ENCODE measurements around the gene SLC30A10. TPM values are rescaled to one million over a fixed set of nuclear protein-coding genes. Genes with fewer than 3 reads are reported as not detected.
A peak's percentile ranks its signal among the peaks of the same experiment; 100 is the strongest.

The SLC30A10 gene
- not detected for total RNA-seq

DNA sequence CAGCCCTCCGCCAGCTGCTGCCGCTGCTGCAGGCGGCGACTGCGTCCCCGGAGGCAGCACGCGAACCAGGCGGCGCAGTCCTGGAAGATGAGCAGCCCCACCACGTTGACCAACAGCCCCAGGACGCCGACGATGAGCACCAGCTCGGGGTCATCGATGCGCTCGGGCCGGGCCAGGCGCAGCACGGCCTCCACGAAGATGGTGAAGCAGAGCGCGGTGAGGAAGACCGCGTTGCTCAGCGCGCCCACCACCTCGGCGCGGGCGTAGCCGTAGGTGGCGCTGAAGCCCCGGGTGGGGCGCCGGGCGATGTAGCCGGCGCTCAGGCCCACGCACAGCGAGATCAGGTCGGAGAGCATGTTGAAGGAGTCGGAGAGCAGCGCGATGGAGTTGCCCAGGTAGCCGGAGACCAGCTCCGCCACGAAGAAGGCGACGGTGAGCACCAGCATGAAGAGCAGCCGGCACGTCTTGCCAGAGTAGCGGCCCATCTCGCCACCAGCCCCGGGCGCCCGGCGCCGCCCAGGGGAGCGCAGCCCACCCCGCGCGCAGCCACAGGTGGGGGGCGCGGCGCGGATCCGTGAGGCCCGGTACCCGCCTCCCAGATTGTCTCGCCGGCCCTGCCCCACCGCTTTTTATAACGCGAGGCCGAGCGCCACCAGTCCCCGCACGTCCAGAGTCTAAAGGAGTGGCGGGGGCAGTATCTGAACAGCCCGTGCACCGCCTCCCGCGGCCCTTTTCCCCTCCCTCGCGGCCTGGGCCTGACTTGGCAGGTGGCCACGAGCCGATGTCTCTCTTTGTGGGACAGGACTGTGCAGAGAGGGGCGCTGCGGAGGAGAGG, at the start of gene SLC30A10:
SLC30A10 (minus strand) TSS at position 602 of the 835 bp plus-strand sequence; CDS start at position 485, 117 bp downstream.
- no peak for DNase-seq
- H3K36me3 Mint-ChIP-seq (ENCODE audit: low read depth): no peaks in the 10 kb centered on the region
- intact Hi-C loops (cut with micrococcal nuclease): no loop called here
- no peak within 1 kb of the TSS for H3K27ac Mint-ChIP-seq
- H3K9me3 Mint-ChIP-seq: no peaks in the 10 kb centered on the region
- H3K4me3 Mint-ChIP-seq: peak within 1 kb of the TSS; percentile 62
- CTCF ChIA-PET: no interaction called here
- peaks cover 11% of the 10 kb centered on the region for H3K4me1 Mint-ChIP-seq (ENCODE audit: low read depth)
- peaks cover 47% of the 10 kb centered on the region for H3K27me3 Mint-ChIP-seq (ENCODE audit: low read depth)

DNA sequence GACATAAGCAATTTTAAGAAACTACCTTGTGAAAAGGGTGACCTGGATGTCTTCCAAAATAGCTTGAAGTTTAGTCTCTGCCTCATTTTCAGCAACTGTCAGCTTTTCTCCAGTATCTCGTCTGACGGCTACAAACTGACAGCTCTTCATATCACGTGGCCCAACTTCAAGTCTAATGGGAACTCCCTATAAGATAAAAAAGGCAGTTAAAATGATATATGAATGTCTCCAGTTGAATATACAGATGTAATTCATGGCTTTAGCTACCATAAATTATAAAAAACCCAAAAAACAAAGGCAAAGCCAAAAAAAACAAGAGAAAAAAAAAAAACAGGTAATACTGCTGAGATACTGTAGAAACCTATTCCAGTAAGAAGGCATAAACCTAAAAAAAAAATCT, 44.9 kb upstream of the SLC30A10 start:
- CTCF ChIA-PET: no interaction called here
- H3K27me3 Mint-ChIP-seq (ENCODE audit: low read depth): no peaks in the 10 kb centered on the region
- no peaks in the 10 kb centered on the region for H3K9me3 Mint-ChIP-seq
- peaks cover 55% of the 10 kb centered on the region for H3K36me3 Mint-ChIP-seq (ENCODE audit: low read depth)
- no peak for DNase-seq
- no peak overlapping the region for H3K4me3 Mint-ChIP-seq
- peaks cover 5% of the 10 kb centered on the region for H3K4me1 Mint-ChIP-seq (ENCODE audit: low read depth)
- intact Hi-C loops (cut with micrococcal nuclease): no loop called here
- H3K27ac Mint-ChIP-seq: no peak overlapping the region

DNA sequence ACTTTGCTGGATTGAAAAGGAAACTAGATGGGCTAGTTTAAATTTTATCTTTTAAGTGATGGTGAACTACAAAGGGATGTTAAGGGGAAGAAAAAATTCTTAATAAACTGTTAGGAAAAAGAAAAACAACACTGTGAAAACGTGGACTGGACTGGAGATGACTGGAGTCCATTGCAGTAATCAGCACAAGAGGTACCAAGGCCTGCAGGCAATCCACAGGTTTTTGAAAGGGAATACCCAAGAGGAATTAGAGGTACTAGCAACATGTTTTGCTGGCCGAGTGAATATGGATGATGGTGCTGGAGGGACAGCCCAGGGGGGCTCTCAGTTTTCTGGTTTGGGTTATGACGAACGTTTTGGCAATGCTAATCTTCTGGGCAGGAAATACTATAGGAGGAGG, 39.0 kb upstream of the SLC30A10 start:
- H3K4me1 Mint-ChIP-seq (ENCODE audit: low read depth): peaks cover 2% of the 10 kb centered on the region
- no peaks in the 10 kb centered on the region for H3K27me3 Mint-ChIP-seq (ENCODE audit: low read depth)
- H3K27ac Mint-ChIP-seq: no peak overlapping the region
- CTCF ChIA-PET: no interaction called here
- no peaks in the 10 kb centered on the region for H3K9me3 Mint-ChIP-seq
- DNase-seq: no peak
- intact Hi-C loops (cut with micrococcal nuclease): no loop called here
- no peak overlapping the region for H3K4me3 Mint-ChIP-seq
- peaks cover 31% of the 10 kb centered on the region for H3K36me3 Mint-ChIP-seq (ENCODE audit: low read depth)

DNA sequence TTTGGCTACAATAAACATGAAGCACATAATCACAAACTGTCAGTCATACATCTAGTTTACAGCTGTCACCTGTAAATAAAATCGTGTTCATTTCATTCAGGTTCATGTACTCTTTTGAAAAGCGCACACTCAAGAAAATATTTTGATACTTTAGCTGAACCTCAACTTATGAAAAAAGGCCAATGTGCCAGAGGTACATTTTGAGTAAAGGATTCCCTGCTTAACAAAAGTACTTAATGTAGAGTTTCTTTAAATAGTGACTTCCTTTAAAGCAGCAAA, 37.7 kb upstream of the SLC30A10 start:
- H3K27me3 Mint-ChIP-seq (ENCODE audit: low read depth): no peaks in the 10 kb centered on the region
- H3K27ac Mint-ChIP-seq: no peak overlapping the region
- CTCF ChIA-PET: no interaction called here
- peaks cover 28% of the 10 kb centered on the region for H3K36me3 Mint-ChIP-seq (ENCODE audit: low read depth)
- no peak overlapping the region for H3K4me3 Mint-ChIP-seq
- peaks cover 2% of the 10 kb centered on the region for H3K4me1 Mint-ChIP-seq (ENCODE audit: low read depth)
- intact Hi-C loops (cut with micrococcal nuclease): no loop called here
- no peak for DNase-seq
- H3K9me3 Mint-ChIP-seq: no peaks in the 10 kb centered on the region

DNA sequence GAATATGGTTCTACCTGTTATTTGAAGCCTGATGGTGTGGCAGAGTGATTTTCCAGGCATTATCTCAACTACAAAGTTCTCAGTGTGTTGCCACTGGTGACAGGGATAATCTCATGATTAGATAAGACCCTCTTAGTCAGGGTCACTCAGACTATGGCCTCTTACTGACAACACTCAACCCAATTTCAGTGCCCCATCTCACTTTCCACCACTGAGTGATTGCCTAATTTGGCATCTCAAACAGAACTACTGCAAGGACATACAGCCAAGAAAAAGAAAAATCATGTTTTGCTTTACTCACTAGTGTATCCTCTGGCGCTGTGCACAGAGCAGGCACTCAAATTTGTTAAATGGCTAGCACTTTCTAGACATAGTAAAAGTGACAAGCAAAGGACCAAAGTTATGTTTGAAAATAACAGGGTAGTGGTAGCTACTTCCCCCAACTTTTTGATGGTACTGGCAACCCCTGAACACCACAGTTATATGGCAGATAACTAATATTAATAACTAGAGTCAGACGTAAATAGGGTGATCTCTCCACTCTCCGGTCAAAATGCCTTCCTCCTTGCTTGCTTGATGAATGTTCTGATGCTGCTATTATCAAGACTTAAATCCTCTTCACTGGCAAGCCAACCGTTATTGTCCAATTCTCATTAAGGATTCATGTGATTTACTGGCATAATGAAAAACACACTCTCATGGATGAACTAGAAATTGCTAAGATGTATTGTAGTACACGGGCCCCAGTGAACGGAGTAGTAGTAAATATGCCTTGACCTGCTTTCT, 37.1 kb upstream of the SLC30A10 start:
- H3K36me3 Mint-ChIP-seq (ENCODE audit: low read depth): peaks cover 25% of the 10 kb centered on the region
- H3K27me3 Mint-ChIP-seq (ENCODE audit: low read depth): no peaks in the 10 kb centered on the region
- intact Hi-C loops (cut with micrococcal nuclease): no loop called here
- no peak overlapping the region for H3K27ac Mint-ChIP-seq
- no peak for DNase-seq
- H3K4me3 Mint-ChIP-seq: no peak overlapping the region
- CTCF ChIA-PET: no interaction called here
- peaks cover 2% of the 10 kb centered on the region for H3K4me1 Mint-ChIP-seq (ENCODE audit: low read depth)
- H3K9me3 Mint-ChIP-seq: no peaks in the 10 kb centered on the region

DNA sequence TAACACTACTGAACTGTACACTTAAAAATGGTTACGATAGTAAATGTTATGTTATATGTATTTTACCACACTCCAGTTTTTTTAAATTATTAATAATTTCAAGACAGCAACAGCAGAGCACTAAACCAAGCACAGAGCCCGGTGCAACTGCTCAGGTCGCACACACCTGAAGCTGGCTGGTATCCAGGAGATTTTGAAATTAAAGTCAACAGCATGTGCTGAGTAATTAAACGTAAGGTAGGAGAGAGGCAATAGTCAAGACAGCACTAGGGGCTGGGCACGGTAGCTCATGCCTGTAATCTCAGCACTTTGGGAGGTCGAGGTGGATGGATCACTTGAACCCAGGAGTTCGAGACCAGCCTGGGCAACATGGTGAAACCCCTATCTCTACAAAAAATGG, 35.1 kb upstream of the SLC30A10 start:
- Mint-ChIP-seq H3K9me3 (no peaks in the 10 kb centered on the region), H3K36me3 (ENCODE audit: low read depth) (peaks cover 14% of the 10 kb centered on the region), H3K27ac (no peak overlapping the region), H3K4me1 (ENCODE audit: low read depth) (peaks cover 2% of the 10 kb centered on the region), H3K27me3 (ENCODE audit: low read depth) (no peaks in the 10 kb centered on the region), H3K4me3 (no peak overlapping the region)
- intact Hi-C loops (cut with micrococcal nuclease): no loop called here
- DNase-seq: no peak
- CTCF ChIA-PET: no interaction called here

DNA sequence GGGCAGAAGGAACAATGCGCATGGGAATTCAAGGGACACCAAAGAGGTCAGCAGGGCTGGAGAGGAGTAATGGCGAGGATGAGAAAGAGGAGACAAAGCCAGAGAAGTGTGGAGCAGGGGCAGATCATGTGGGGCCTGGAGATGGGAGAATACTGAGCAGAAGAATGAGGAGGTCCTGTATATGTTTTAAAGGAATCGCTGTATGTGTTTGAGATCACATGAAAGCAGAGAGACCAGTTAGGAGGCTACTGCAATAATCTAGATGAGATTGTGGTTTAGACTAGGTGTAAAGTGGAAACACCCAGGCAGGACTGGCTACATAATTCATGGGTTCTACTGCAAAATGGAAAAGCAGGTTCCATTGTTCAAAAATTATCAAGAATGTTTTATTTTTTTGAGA, 33.3 kb upstream of the SLC30A10 start:
- DNase-seq: no peak
- Mint-ChIP-seq H3K27me3 (ENCODE audit: low read depth) (no peaks in the 10 kb centered on the region), H3K36me3 (ENCODE audit: low read depth) (peaks cover 1% of the 10 kb centered on the region), H3K4me1 (ENCODE audit: low read depth) (no peaks in the 10 kb centered on the region), H3K9me3 (no peaks in the 10 kb centered on the region), H3K4me3 (no peak overlapping the region), H3K27ac (no peak overlapping the region)
- intact Hi-C loops (cut with micrococcal nuclease): no loop called here
- CTCF ChIA-PET: no interaction called here

DNA sequence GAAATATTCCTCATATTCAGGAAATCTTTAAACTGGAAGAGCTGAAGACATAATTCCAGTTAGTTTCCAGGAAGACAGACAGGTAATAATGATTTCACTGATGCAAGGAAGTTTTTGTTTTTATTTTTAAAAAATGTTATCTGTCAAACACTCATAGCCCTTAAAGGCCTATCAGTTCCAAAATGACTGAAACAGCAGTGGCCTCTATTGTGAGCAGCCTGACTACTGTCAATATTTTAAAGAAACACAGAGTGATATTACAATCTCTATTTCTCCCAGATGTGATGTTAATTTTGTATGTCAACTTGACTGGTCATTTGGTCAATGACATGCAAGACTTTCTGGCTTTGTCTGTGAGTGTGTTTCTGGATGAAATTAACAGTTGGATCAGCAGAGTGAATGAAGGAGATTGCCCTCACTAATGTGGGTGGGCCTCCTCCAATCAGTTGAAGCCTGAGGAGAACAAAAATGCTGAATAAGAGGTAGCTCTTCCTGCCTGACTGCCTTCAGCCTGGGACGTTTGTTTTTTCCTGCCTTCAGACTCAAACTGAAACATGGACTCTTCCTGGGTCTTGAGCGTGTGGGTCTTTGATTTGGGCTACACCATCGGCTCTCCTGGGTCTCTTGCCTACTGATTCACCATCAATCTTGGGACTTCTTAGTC, 31.3 kb upstream of the SLC30A10 start:
- H3K27me3 Mint-ChIP-seq (ENCODE audit: low read depth): no peaks in the 10 kb centered on the region
- DNase-seq: no peak
- peaks cover 1% of the 10 kb centered on the region for H3K36me3 Mint-ChIP-seq (ENCODE audit: low read depth)
- intact Hi-C loops (cut with micrococcal nuclease): no loop called here
- no peaks in the 10 kb centered on the region for H3K4me1 Mint-ChIP-seq (ENCODE audit: low read depth)
- no peak overlapping the region for H3K27ac Mint-ChIP-seq
- H3K9me3 Mint-ChIP-seq: no peaks in the 10 kb centered on the region
- CTCF ChIA-PET: no interaction called here
- H3K4me3 Mint-ChIP-seq: no peak overlapping the region

DNA sequence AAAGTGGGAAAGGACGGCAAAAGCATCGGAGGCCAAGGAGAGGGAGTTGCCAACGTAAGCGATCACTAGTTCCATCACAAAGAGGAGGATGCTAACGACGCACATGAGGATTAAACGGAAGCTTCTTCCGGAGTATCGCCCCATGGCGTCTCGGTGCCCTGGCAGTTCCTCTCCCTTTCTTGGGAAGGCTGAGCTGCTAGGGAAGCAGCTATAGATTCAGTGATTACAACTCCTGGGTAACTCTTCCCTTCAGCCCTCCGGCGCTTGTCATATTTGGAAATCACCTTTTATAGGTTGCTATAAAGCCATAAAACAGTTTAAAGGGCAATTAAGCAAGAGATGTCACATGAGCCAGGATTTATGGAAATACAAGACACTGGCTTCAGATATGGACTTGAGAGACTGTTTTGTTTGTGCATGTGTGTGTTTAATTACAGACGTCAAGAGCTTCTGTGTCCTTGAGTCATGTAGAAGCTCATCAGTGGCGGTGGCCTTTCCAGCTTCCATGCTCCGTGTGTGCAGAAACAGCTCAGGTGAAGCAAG, 30.6 kb upstream of the SLC30A10 start:
- CTCF ChIA-PET: no interaction called here
- intact Hi-C loops (cut with micrococcal nuclease): no loop called here
- Mint-ChIP-seq H3K36me3 (ENCODE audit: low read depth) (no peaks in the 10 kb centered on the region), H3K4me1 (ENCODE audit: low read depth) (no peaks in the 10 kb centered on the region), H3K9me3 (no peaks in the 10 kb centered on the region), H3K4me3 (no peak overlapping the region), H3K27ac (no peak overlapping the region), H3K27me3 (ENCODE audit: low read depth) (no peaks in the 10 kb centered on the region)
- DNase-seq: no peak

DNA sequence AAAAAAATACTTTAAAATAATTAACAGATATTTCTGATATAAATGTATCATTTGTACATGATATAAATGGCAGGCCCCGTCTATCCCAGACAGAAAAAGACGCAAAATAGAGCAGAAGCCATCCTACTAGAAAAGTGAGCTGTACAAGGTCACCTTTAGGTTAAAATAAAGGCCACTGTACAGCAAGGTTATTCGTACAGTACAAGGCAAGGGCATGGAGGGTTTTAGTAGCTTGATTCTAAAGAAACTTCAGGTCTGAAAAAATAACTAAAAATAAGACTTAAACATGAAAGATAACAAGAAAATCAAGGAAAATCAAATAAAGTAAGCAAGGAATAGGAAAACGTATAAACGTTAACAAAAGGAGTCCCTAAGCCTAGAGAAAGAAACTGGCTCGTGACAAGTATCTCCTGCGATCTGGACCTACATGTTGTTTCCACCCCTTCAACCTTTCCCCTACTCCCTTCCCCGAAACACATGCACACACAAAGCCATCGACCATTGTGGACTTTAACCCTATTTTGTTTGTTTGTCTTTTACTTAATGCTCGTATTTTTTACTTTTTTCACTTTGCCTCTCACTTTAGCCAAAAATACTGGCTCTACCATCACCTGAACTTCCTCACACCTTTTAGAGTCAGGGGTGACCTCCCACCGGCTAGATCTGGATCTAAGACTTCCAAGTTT, 26.5 kb upstream of the SLC30A10 start:
- H3K9me3 Mint-ChIP-seq: no peaks in the 10 kb centered on the region
- H3K4me3 Mint-ChIP-seq: no peak overlapping the region
- H3K4me1 Mint-ChIP-seq (ENCODE audit: low read depth): no peaks in the 10 kb centered on the region
- no peaks in the 10 kb centered on the region for H3K27me3 Mint-ChIP-seq (ENCODE audit: low read depth)
- intact Hi-C loops (cut with micrococcal nuclease): no loop called here
- CTCF ChIA-PET: no interaction called here
- no peak for DNase-seq
- H3K36me3 Mint-ChIP-seq (ENCODE audit: low read depth): no peaks in the 10 kb centered on the region
- no peak overlapping the region for H3K27ac Mint-ChIP-seq

DNA sequence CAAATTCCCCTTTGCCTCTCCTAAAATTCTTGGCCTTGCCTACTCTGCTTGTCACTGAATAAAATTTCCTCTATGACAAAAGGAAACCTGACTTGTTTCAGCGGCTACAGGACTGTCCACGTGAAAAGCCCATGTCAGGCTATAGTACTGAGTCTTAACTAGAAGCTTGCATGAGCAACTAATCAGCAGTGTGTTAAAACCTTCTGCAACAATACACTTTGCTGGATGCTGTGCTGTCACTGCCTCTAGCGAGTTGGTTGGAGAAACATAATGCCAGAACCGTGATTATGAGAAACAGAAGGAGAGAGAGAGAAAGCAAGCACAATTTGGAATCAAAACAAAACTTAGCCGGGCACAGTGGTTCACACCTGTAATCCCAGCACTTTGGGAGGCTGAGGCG, 25.7 kb upstream of the SLC30A10 start:
- intact Hi-C loops (cut with micrococcal nuclease): no loop called here
- no peaks in the 10 kb centered on the region for H3K9me3 Mint-ChIP-seq
- no peak overlapping the region for H3K27ac Mint-ChIP-seq
- H3K27me3 Mint-ChIP-seq (ENCODE audit: low read depth): no peaks in the 10 kb centered on the region
- DNase-seq: no peak
- no peak overlapping the region for H3K4me3 Mint-ChIP-seq
- H3K4me1 Mint-ChIP-seq (ENCODE audit: low read depth): no peaks in the 10 kb centered on the region
- CTCF ChIA-PET: no interaction called here
- no peaks in the 10 kb centered on the region for H3K36me3 Mint-ChIP-seq (ENCODE audit: low read depth)

DNA sequence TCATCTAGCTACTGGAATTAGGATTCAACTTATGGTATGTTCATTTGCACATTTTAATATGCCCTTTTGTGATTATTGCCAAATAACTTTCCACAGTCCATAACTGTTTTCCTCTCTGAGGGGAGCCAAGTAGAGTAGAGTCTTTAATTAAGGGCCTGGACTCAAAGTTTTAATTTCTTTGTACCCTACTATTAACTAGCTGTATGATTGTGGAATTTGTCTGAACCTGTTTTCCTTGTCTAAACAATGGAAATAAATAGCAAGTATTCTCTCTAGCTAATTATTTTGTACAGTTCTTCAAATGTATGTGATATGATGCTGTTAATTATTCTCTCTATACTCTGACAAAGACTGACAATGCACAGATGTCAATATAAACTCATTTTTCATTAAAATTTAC, 24.0 kb upstream of the SLC30A10 start:
- CTCF ChIA-PET: no interaction called here
- H3K27ac Mint-ChIP-seq: no peak overlapping the region
- H3K27me3 Mint-ChIP-seq (ENCODE audit: low read depth): no peaks in the 10 kb centered on the region
- H3K4me1 Mint-ChIP-seq (ENCODE audit: low read depth): no peaks in the 10 kb centered on the region
- no peak overlapping the region for H3K4me3 Mint-ChIP-seq
- no peak for DNase-seq
- intact Hi-C loops (cut with micrococcal nuclease): no loop called here
- H3K36me3 Mint-ChIP-seq (ENCODE audit: low read depth): no peaks in the 10 kb centered on the region
- no peaks in the 10 kb centered on the region for H3K9me3 Mint-ChIP-seq
